Measurements from ENCODE around the gene KIRREL3. TPM values are rescaled to one million over a fixed set of nuclear protein-coding genes. Genes with fewer than 3 reads are reported as not detected.
A peak's percentile ranks its signal among the peaks of the same experiment; 100 is the strongest.

KIRREL3 gene
- total RNA-seq, 4 donors from 2014 or later = 0.82 to 15.7 (median 1.4) TPM; not detected in 1

- no peak for DNase-seq
- intact Hi-C loops (cut with DNase I; ENCODE audit: low total_unique reads) (no loop called here), in situ Hi-C loops (cut with MboI; ENCODE audit: low pct_ligation_motif_present in 1 of 4, low pct_unique_long_range_greater_than_20kb in 1 of 4, low sequenced_read_pairs in 3 of 4) (loop anchor here in 1 of 4 donors (25.0 kb wide), 1 partner anchor 95 kb away; the partner anchor contains the start of gene DCPS)
- H3K4me3 ChIP-seq = peak overlapping the region in 1 of 4 donors; percentile 37
- H3K4me1 ChIP-seq = peaks cover 0 to 31% (median 9%) of the 10 kb centered on the region in 4 donors
- no peaks in the 10 kb centered on the region for H3K36me3 ChIP-seq
- WGBS, 2 donors (ENCODE audit: low coverage in 1 of 2) = 84 to 89% methylated on average over 5 to 12 of the region's 12 CpGs
- no peak for TF ChIP-seq CTCF (IDR thresholded peaks at IDR 0.05)
- TF ChIP-seq EP300 (IDR thresholded peaks at IDR 0.05; ENCODE audit: low read depth) = no peak
- no peak for TF ChIP-seq POLR2AphosphoS5 (IDR thresholded peaks at IDR 0.05)
- no peak for TF ChIP-seq POLR2A (IDR thresholded peaks at IDR 0.05)
- H3K27me3 ChIP-seq = no peaks in the 10 kb centered on the region
- H3K27ac ChIP-seq = no peak overlapping the region
- H3K9me3 ChIP-seq = no peaks in the 10 kb centered on the region
Observed at GRCh38 chr11:126407101-126407521, 593.5 kb downstream of the KIRREL3 start.

- H3K27me3 ChIP-seq = no peaks in the 10 kb centered on the region
- no peak for TF ChIP-seq CTCF (IDR thresholded peaks at IDR 0.05)
- TF ChIP-seq POLR2A (IDR thresholded peaks at IDR 0.05) = no peak
- no peak for TF ChIP-seq EP300 (IDR thresholded peaks at IDR 0.05; ENCODE audit: low read depth)
- no peak for TF ChIP-seq POLR2AphosphoS5 (IDR thresholded peaks at IDR 0.05)
- intact Hi-C loops (cut with DNase I; ENCODE audit: low total_unique reads) (no loop called here), in situ Hi-C loops (cut with MboI; ENCODE audit: low pct_ligation_motif_present in 1 of 4, low pct_unique_long_range_greater_than_20kb in 1 of 4, low sequenced_read_pairs in 3 of 4) (loop anchor here in 1 of 4 donors (25.0 kb wide), 1 partner anchor 94 kb away; the partner anchor contains the start of gene DCPS)
- no peaks in the 10 kb centered on the region for H3K36me3 ChIP-seq
- 94% methylated on average over 8 of the region's 8 CpGs; no CpG with 5 or more reads in 1 of the 2 donors for WGBS, 2 donors (ENCODE audit: low coverage in 1 of 2)
- no peak for DNase-seq
- no peaks in the 10 kb centered on the region for H3K9me3 ChIP-seq
- H3K4me3 ChIP-seq = peak overlapping the region in 1 of 4 donors; percentile 37
- H3K4me1 ChIP-seq = peaks cover 0 to 31% (median 9%) of the 10 kb centered on the region in 4 donors
- H3K27ac ChIP-seq = peak overlapping the region in 3 of 4 donors; percentile 21 to 58 (median 56)
Observed at GRCh38 chr11:126406368-126406767, 594.2 kb downstream of the KIRREL3 start.

DNA sequence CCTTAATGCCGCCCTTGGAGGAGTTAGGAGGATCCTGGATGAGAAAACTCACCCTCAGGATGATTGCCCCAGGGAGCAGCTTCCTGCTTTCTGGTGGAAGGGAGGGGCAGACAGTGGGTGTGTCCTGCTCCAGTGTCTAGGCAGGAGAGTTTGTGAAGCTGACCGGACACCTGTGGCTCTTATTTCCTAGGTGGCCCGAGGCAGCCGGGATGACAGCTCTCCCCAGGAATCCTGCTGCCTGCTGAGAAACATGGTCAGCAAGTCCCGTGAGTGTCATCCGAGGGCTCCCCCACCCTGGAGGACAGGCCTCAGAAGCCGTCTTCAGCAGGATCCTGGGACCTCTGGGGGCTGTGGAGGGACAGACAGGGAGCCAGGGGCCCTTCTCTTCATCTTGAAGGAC lies 594.7 kb downstream of the KIRREL3 start:
- TF ChIP-seq POLR2AphosphoS5 (IDR thresholded peaks at IDR 0.05) (peak in 2 of 3 donors; percentile 31 to 37), EP300 (IDR thresholded peaks at IDR 0.05; ENCODE audit: low read depth) (no peak), POLR2A (IDR thresholded peaks at IDR 0.05) (peak; percentile 64)
- in situ Hi-C loops (cut with MboI; ENCODE audit: low pct_ligation_motif_present in 1 of 4, low pct_unique_long_range_greater_than_20kb in 1 of 4, low sequenced_read_pairs in 3 of 4) = loop anchor here in 1 of 4 donors (25.0 kb wide), 1 partner anchor 94 kb away; the partner anchor contains the start of gene DCPS
- Histone ChIP-seq H3K9me3 (no peaks in the 10 kb centered on the region), H3K4me1 (peaks cover 0 to 31% (median 9%) of the 10 kb centered on the region in 4 donors), H3K4me3 (peak overlapping the region in 1 of 4 donors; percentile 37), H3K27ac (peak overlapping the region; percentile 21 to 58 (median 49)), H3K27me3 (no peaks in the 10 kb centered on the region), H3K36me3 (no peaks in the 10 kb centered on the region)
- intact Hi-C loops (cut with DNase I; ENCODE audit: low total_unique reads) = no loop called here
- WGBS, 2 donors (ENCODE audit: low coverage in 1 of 2) = 67 to 68% methylated on average over 3 to 7 of the region's 7 CpGs
- peak; percentile 73 for DNase-seq

GRCh38 chr11:126405374-126405773 lies 595.2 kb downstream of the KIRREL3 start:
- in situ Hi-C loops (cut with MboI; ENCODE audit: low pct_ligation_motif_present in 1 of 4, low pct_unique_long_range_greater_than_20kb in 1 of 4, low sequenced_read_pairs in 3 of 4) = loop anchor here in 1 of 4 donors (25.0 kb wide), 1 partner anchor 93 kb away; the partner anchor contains the start of gene DCPS
- 57% methylated on average over 3 of the region's 3 CpGs; no CpG with 5 or more reads in 1 of the 2 donors for WGBS, 2 donors (ENCODE audit: low coverage in 1 of 2)

More at GRCh38 chr11:126405374-126405773, 595.2 kb downstream of the KIRREL3 start:
- Histone ChIP-seq H3K27me3 (no peaks in the 10 kb centered on the region), H3K4me1 (peaks cover 0 to 27% (median 9%) of the 10 kb centered on the region in 4 donors), H3K9me3 (no peaks in the 10 kb centered on the region), H3K4me3 (peak overlapping the region in 1 of 4 donors; percentile 37), H3K27ac (peak overlapping the region; percentile 15 to 58 (median 49)), H3K36me3 (no peaks in the 10 kb centered on the region)
- DNase-seq = peak; percentile 73
- intact Hi-C loops (cut with DNase I; ENCODE audit: low total_unique reads) = no loop called here
- TF ChIP-seq CTCF (IDR thresholded peaks at IDR 0.05) (no peak), POLR2A (IDR thresholded peaks at IDR 0.05) (no peak), POLR2AphosphoS5 (IDR thresholded peaks at IDR 0.05) (no peak), EP300 (IDR thresholded peaks at IDR 0.05; ENCODE audit: low read depth) (no peak)
